ENCODE measurements around the gene CXXC1. TPM values are rescaled to one million over a fixed set of nuclear protein-coding genes. Genes with fewer than 3 reads are reported as not detected.

CXXC1 gene
- polyA plus RNA-seq, 3 donors, result 30.9 to 227 (median 33.4) TPM

GRCh38 chr18:50313031-50313607 is 25.6 kb upstream of the CXXC1 start:
- no peak overlapping the region for H3K9ac ChIP-seq (ENCODE audit: insufficient read depth, low read length, poor library complexity, severe bottlenecking)
- peaks cover 6 to 7% of the 10 kb centered on the region in 2 donors for H3K27me3 ChIP-seq (ENCODE audit: control insufficient read depth in 2 of 2, insufficient read depth in 2 of 2, low read length in 2 of 2)
- no peak overlapping the region for H3K4me3 ChIP-seq (replicated peaks in 1 of 3; ENCODE audit: low read depth in 2 of 3, low read length in 3 of 3)
- WGBS (ENCODE audit: insufficient coverage), result 100% methylated on average over 1 of the region's 2 CpGs
- no peak for DNase-seq
- no peak overlapping the region for H3K4me2 ChIP-seq (replicated peaks; ENCODE audit: extremely low read depth, low read length, poor library complexity, severe bottlenecking)
- H3K27ac ChIP-seq (ENCODE audit: low read depth in 1 of 2, low read length in 2 of 2), result no peak overlapping the region
- no peaks in the 10 kb centered on the region for H3K79me2 ChIP-seq (ENCODE audit: insufficient read depth, low read length)
- no peak overlapping the region for H2AFZ ChIP-seq (ENCODE audit: insufficient read depth, low read depth, low read length, poor library complexity, severe bottlenecking)
- H3K4me3 Mint-ChIP-seq, result no peak overlapping the region
- peaks cover 17% of the 10 kb centered on the region for H3K4me1 Mint-ChIP-seq
- H3K36me3 Mint-ChIP-seq, result peaks cover 0 to 2% of the 10 kb centered on the region in 2 donors
- peaks cover 12 to 19% of the 10 kb centered on the region in 2 donors for H3K4me1 ChIP-seq (ENCODE audit: control insufficient read depth in 1 of 2, insufficient read depth in 2 of 2, low read length in 2 of 2)
- peaks cover 12 to 14% (median 12%) of the 10 kb centered on the region in 3 donors for H3K27me3 Mint-ChIP-seq (ENCODE audit: low read depth in 3 of 3)
- no peak overlapping the region for H3K27ac Mint-ChIP-seq
- TF ChIP-seq CTCF (IDR thresholded peaks at IDR 0.05), result no peak
- intact Hi-C loops (cut with micrococcal nuclease), result no loop called here
- no peaks in the 10 kb centered on the region for H3K9me3 ChIP-seq (replicated peaks in 1 of 2; ENCODE audit: control insufficient read depth in 1 of 2, insufficient read depth in 1 of 2, low read length in 2 of 2)
- H3K9me3 Mint-ChIP-seq, result peaks cover 0 to 6% (median 0%) of the 10 kb centered on the region in 7 donors
- no peaks in the 10 kb centered on the region for H3K36me3 ChIP-seq (replicated peaks in 1 of 2; ENCODE audit: control insufficient read depth in 1 of 2, insufficient read depth in 2 of 2, low read length in 2 of 2)
- H4K20me1 ChIP-seq (ENCODE audit: insufficient read depth, low read length), result no peaks in the 10 kb centered on the region

DNA sequence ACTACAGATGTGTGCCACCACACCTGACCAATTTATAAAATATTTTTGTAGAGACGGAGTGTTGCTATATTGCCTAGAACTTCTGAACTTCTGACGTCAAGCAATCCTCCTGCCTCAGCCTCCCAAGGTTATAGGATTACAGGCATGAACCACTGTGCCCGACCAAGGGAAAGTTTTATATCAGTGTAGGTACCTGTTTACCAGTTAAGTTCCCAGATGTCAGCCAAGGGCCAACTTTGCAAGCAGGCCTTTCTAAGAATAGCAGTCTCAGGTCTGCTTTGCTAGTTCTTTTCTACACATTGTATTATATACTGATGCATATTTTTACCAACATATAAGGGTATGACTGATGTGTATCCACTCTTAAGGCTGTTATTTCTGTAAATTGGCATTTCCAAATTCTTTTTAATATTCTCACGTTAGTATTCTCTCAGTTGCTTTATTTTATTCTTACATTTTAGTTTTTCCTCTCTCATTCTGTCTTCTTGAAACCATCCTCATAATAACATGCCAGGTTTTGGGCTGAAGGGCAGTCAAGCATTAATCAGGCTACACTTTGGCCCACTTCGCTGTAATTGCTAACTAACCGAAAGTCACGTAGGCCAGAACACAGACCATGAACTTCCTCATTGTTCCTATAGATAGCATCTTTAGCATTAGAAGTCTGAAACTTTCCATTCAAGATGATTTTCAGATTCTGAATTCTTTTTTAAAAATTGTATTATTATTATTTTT is 25.0 kb upstream of the CXXC1 start:
- Mint-ChIP-seq H3K4me1 (peaks cover 23% of the 10 kb centered on the region), H3K27ac (peak overlapping the region in 1 of 7 donors; percentile 5), H3K27me3 (ENCODE audit: low read depth in 3 of 3) (peaks cover 7 to 9% (median 9%) of the 10 kb centered on the region in 3 donors), H3K4me3 (no peak overlapping the region), H3K36me3 (peaks cover 0 to 2% of the 10 kb centered on the region in 2 donors), H3K9me3 (peaks cover 0 to 6% (median 0%) of the 10 kb centered on the region in 7 donors)
- H3K9ac ChIP-seq (ENCODE audit: insufficient read depth, low read length, poor library complexity, severe bottlenecking), result no peak overlapping the region
- TF ChIP-seq CTCF (IDR thresholded peaks at IDR 0.05), result no peak
- peaks cover 4 to 7% of the 10 kb centered on the region in 2 donors for H3K27me3 ChIP-seq (ENCODE audit: control insufficient read depth in 2 of 2, insufficient read depth in 2 of 2, low read length in 2 of 2)
- no peaks in the 10 kb centered on the region for H3K36me3 ChIP-seq (replicated peaks in 1 of 2; ENCODE audit: control insufficient read depth in 1 of 2, insufficient read depth in 2 of 2, low read length in 2 of 2)
- no peak overlapping the region for H3K4me3 ChIP-seq (replicated peaks in 1 of 3; ENCODE audit: low read depth in 2 of 3, low read length in 3 of 3)
- no peaks in the 10 kb centered on the region for H3K9me3 ChIP-seq (replicated peaks in 1 of 2; ENCODE audit: control insufficient read depth in 1 of 2, insufficient read depth in 1 of 2, low read length in 2 of 2)
- no peak overlapping the region for H2AFZ ChIP-seq (ENCODE audit: insufficient read depth, low read depth, low read length, poor library complexity, severe bottlenecking)
- H4K20me1 ChIP-seq (ENCODE audit: insufficient read depth, low read length), result no peaks in the 10 kb centered on the region
- DNase-seq, result no peak
- H3K27ac ChIP-seq (ENCODE audit: low read depth in 1 of 2, low read length in 2 of 2), result no peak overlapping the region
- intact Hi-C loops (cut with micrococcal nuclease), result no loop called here
- no peaks in the 10 kb centered on the region for H3K79me2 ChIP-seq (ENCODE audit: insufficient read depth, low read length)
- 100% methylated on average over 1 of the region's 7 CpGs for WGBS (ENCODE audit: insufficient coverage)
- H3K4me2 ChIP-seq (replicated peaks; ENCODE audit: extremely low read depth, low read length, poor library complexity, severe bottlenecking), result no peak overlapping the region
- H3K4me1 ChIP-seq (ENCODE audit: control insufficient read depth in 1 of 2, insufficient read depth in 2 of 2, low read length in 2 of 2), result peaks cover 17 to 26% of the 10 kb centered on the region in 2 donors

Data from CD14-positive monocyte (primary cell).